HG02623 (cell line): ENCODE measurements around the gene SPATS2.
"Not testable (repeated sequence)": the region's sequence is repeated elsewhere in the genome, so short reads cannot be mapped to it uniquely, and the experiment has no call there.

Source experiments
- ATAC-seq: cut with Tn5 transposase; IDR thresholded peaks from one replicate; pipeline ENCODE4 v1.9.1; 2021; ENCODE audit warnings: moderate library complexity; ENCODE audit not compliant: unreplicated experiment

The SPATS2 gene

GRCh38 chr12:49507139-49507538, 139.9 kb downstream of the SPATS2 start:
- ATAC-seq = no peak

- not testable (repeated sequence) for ATAC-seq
These were observed 142.4 kb downstream of the SPATS2 start for GRCh38 chr12:49509681-49510080.

GRCh38 chr12:49511410-49511809, 144.1 kb downstream of the SPATS2 start:
- no peak for ATAC-seq

GRCh38 chr12:49512546-49512945, 145.3 kb downstream of the SPATS2 start:
- no peak for ATAC-seq

- no peak for ATAC-seq
These were observed 148.0 kb downstream of the SPATS2 start for GRCh38 chr12:49515266-49515665.

- no peak for ATAC-seq
These were observed 151.8 kb downstream of the SPATS2 start for GRCh38 chr12:49518914-49519573.

GRCh38 chr12:49519574-49519936, 152.3 kb downstream of the SPATS2 start:
- no peak for ATAC-seq

GRCh38 chr12:49521389-49521788, 154.1 kb downstream of the SPATS2 start:
- ATAC-seq = no peak

GRCh38 chr12:49524660-49525324, 157.5 kb downstream of the SPATS2 start:
- no peak for ATAC-seq

GRCh38 chr12:49525942-49526341, 158.7 kb downstream of the SPATS2 start:
- no peak for ATAC-seq

- ATAC-seq = no peak
These were observed 160.3 kb downstream of the SPATS2 start for GRCh38 chr12:49527361-49528130.

GRCh38 chr12:49529414-49529813, 162.2 kb downstream of the SPATS2 start:
- ATAC-seq = no peak

GRCh38 chr12:49531745-49532144, 164.5 kb downstream of the SPATS2 start:
- no peak for ATAC-seq

- ATAC-seq = no peak
These were observed 166.1 kb downstream of the SPATS2 start for GRCh38 chr12:49533331-49533730.

- not testable (repeated sequence) for ATAC-seq
These were observed 166.9 kb downstream of the SPATS2 start for GRCh38 chr12:49534122-49534521.

- ATAC-seq = no peak
These were observed 167.5 kb downstream of the SPATS2 start for GRCh38 chr12:49534731-49535278.

GRCh38 chr12:49535921-49536525, 168.8 kb downstream of the SPATS2 start:
- no peak for ATAC-seq

- no peak for ATAC-seq
These were observed 169.3 kb downstream of the SPATS2 start for GRCh38 chr12:49536526-49537071.

- no peak for ATAC-seq
These were observed 170.0 kb downstream of the SPATS2 start for GRCh38 chr12:49537231-49537751.

GRCh38 chr12:49537752-49538509, 170.7 kb downstream of the SPATS2 start:
- ATAC-seq = no peak
